ENCODE results near the gene PIP5K1B.

- TF ChIP-seq CTCF (conservative IDR thresholded peaks at IDR 0.05 in 1 of 2, IDR thresholded peaks at IDR 0.05 in 1 of 2; ENCODE audit: extremely low read depth in 1 of 2, insufficient read depth in 1 of 2, low read depth in 1 of 2, low read length in 2 of 2) (no peak), EZH2 (IDR thresholded peaks at IDR 0.05; ENCODE audit: borderline replicate concordance, low read length) (no peak)
Measured at GRCh38 chr9:68768619-68769018, 63.6 kb downstream of the PIP5K1B start.

Data from mammary epithelial cell (primary cell).